Measurements from ENCODE around the gene NR5A2.
A peak's percentile ranks its signal among the peaks of the same experiment; 100 is the strongest.

NR5A2 gene

DNA sequence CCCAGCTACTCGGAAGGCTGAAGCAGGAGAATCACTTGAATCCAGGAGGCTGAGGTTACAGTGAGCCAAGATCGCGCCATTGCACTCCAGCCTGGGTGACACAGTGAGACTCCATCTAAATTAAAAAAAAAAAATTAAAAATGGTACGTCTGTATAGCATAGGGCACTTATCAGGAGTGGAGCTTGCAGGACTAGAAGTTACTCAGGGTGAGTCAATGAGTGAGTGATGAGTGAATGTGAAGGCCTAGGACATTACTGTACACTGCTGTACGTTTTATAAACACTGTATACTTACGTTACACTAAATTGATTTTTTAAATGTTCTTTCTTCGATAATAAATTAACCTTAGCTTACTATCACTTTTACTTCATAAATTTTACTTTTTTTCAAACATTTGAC is 183.6 kb downstream of the NR5A2 start:
- DNase-seq: no peak

DNA sequence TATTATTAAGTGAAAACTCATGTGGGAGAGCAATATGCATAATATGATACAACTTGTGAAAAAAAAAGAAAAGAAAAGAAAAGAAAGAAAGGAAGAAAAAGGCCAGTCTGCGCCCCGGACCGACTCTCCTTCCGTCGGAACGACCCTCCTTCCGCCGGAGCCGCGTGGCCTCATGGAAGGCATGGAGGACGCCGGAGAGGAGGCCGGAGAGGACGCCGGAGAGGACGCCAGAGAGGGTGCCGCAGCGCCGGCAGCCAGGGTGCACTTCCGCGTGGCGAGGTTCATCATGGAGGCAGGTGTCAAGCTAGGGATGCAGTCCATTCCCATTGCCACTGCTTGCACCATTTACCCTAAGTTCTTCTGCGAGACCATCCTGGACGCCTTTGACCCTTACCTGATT is 185.9 kb downstream of the NR5A2 start:
- DNase-seq: no peak

DNA sequence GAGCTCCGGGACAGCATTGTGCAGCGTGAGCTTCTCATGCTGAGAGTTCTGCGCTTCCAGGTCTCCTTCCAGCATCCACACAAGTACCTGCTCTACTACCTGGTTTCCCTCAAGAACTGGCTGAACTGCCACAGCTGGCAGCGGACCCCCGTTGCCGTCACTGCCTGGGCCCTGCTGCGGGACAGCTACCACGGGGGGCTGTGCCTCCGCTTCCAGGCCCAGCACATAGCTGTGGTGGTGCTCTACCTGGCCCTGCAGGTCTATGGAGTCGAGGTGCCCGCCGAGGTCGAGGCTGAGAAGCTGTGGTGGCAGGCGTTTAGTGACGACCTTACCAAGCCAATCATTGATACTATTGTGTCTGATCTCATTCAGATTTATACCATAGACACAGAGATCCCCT is 186.4 kb downstream of the NR5A2 start:
- DNase-seq: no peak

DNA sequence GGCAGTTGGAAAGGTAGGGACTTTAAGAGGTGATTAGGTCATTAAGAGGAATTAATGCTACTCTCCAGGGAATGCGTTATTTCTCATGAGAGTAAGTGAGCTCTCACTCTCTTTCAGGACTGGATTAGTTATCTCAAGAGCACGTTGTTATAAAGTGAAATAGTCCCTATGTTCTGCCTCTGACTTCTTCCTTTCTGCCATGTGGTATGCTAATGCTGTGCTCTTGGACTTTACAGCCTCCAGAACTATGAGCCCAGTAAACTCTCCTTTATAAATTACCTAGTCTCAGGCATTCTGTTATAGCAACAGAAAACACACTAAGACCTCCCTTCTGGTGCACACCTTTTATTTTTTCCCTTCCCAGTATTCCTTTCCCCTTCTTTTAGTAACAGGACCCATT is 187.8 kb downstream of the NR5A2 start:
- no peak for DNase-seq

DNA sequence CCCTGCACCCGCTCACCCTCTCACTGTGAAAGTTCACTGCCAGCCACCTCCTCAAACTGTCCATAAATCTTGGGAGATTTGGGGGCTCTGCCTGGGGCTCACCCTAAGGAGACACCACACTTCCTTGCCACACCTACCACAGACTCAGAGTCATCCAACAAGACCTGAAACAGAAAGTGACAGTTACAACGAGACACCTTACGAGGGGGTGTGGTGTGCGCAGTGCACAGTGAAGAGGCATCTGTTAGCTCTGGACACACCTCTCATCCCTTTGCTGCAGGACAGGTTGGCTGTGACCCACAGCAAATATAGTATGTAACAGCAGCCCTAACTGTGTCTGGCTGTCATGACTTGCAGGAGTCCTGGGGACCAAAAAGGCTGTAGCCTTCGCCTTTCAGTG is 190.2 kb downstream of the NR5A2 start:
- no peak for DNase-seq

DNA sequence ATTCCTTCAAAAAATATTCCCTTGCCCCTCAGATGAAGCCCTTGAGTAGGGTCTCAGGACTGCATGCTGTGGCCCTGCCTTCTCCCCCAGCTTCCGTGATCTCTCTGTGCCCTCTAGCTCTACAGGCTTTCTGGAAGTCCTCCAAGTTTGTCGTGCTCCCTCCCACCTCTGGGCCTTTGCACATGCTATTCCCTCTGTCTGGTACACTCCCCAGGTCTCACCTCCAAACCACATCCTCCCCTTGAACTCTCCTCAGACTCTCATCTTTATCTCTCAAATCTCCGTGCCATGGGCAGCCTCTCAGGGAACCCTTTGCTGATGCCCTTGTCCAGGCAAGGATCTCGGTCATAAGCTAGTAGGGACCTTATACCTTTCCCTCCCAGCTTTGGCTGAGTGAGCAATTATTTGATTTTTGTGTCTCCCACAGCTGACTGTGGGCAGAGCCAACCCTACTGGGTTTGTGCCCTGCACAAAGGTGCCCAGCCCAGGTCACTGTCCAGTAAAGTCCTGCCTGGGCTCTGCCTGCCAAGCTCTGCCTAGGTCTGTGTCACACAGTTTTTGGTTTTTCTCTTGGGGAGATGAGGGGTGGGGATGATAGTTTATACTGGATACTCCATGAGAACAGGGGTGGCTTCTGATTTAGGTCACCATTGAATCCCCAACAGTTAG is 194.2 kb downstream of the NR5A2 start:
- no peak for DNase-seq

DNA sequence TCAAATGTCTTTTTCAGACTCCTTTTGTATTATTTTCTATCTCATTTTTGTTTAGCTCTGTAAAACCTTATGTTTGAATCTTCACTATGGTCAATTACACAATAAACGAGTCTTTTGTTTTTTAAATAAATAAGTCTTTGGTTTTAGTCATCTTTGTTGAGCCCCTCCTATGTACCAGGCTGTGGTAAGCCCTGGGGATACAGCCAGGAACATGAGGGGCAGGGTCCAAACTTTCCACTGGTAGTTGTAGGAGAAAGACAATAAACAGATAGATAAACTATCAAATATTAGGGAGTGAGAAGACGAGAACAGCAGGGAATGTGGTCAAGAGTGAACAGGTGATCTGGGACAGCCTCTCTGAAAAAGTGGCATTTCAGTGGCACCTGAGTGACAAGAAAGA is 195.7 kb downstream of the NR5A2 start:
- no peak for DNase-seq

DNA sequence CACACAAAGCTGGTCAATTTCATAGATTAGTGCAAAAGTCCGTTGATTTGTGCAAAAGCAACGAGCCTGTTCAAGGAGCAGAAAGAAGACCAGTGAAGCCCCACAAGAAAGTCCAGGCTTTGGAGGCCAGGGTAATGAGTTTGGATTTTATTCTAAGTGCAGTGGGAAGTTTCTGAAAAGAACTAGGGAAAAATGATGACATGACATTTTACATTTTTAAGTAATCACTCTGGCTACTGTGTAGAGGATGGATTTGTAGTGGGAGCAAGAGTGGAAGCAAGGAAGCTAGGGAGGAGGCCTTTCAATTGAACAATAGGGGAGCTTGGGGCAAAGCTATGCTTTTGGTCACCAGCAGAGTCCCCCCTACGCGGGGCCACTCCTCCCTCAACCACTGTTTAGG is 196.1 kb downstream of the NR5A2 start:
- DNase-seq: no peak

DNA sequence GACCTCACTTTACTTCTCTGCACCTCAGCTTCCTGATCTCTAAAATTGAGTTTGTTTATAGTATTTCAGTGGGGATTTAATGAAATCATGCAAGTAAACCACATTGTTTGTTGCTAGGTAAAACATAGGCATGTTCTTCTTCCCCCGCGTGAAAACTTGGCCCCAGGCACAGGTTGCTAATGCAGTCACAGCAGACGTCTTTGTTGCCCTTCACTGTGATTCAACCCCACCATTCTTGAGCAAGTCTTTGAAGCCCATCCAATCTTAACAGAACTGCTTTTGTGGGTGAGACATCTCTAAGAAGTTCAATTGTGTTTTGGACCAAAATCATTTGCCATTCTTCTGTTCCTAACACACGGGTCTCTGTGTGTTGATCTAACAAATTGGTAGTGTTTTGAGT is 196.8 kb downstream of the NR5A2 start:
- no peak for DNase-seq

DNA sequence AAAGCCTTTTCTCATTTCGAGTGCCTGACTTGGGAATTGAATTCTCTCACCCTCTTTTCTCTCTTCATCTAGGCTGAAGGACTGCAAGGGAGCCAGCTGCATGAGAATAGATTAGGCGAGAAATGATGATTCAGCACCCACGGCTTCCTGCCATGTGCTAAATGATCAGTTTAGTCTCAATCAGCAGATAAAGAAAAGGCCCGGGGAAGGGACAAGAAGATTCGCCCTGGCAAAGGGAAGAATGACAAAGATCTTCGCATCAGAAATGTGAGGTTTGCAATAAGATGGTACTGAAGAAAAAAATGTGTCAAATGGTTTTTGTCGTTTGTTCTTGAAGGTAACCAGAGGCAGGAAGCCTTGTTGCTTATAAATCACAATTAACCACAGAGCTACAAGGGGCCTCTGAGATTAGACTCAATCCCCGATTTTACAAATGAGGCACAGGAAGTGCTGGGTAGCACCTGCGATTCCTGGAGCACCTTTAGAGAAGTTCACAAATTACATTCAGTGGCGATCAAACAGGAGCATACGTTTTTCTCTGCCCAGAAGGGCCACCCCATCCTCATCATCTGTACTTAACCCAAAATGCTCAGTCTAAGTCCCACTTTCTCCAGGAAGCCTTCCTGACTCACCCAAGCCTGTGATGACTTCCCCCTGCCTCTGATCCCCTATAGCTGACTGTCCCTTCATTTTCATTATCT is 198.9 kb downstream of the NR5A2 start:
- DNase-seq: no peak

DNA sequence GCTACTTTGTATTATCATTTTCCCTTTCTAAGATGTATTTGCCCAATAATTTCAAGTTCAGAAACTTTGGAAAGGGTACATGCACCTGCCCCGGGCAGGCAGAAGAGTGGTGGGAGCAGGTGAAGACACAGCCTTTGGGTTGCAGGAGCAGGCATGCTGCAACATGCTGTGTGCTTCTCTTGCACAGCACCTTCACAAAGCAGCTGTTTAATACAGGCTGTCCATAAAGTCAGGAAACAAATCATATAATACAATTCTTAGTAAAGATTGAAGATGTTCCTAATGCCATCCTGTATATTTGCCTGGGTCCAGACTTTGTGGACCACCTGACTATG is 199.4 kb downstream of the NR5A2 start:
- peak; percentile 63 for DNase-seq
